Keratinocyte (primary cell): ENCODE measurements around the gene NPNT. TPM values are rescaled to one million over a fixed set of nuclear protein-coding genes. Genes with fewer than 3 reads are reported as not detected.
"Not testable (repeated sequence)": the region's sequence is repeated elsewhere in the genome, so short reads cannot be mapped to it uniquely, and the experiment has no call there.

Source experiments
- DNase-seq: peaks from one replicate; pipeline ENCODE4 v3.0.0-alpha.2; 2011; ENCODE audit warnings: low read depth, missing footprints, low spot score
- FAIRE-seq: peaks from 2 replicates; lab custom pipeline; 2011; peaks lifted over from hg19 to GRCh38; lab: Jason Lieb, UNC
- H2AFZ ChIP-seq: 2 replicates; pipeline ENCODE4 v1.6.0; 2012; ENCODE audit warnings: low read length, control low read depth, inconsistent platforms; ENCODE audit not compliant: control insufficient read depth
- H3K27ac ChIP-seq: 2 replicates; pipeline ENCODE4 v1.5.1; 2011; ENCODE audit warnings: low read length; ENCODE audit not compliant: control insufficient read depth, insufficient read depth
- H3K27me3 ChIP-seq: 3 replicates; pipeline ENCODE4 v1.6.0; 2011; ENCODE audit warnings: low read length; ENCODE audit not compliant: control insufficient read depth, insufficient read depth; ENCODE audit errors: extremely low read depth
- H3K36me3 ChIP-seq, 2 experiments: 2 replicates in 1 of 2; 3 replicates in 1 of 2; pipeline ENCODE4 v1.5.1; 2011; ENCODE audit warnings: low read length in 2 of 2, mild to moderate bottlenecking in 1 of 2; ENCODE audit not compliant: control insufficient read depth in 2 of 2, insufficient read depth in 2 of 2; ENCODE audit errors: extremely low read depth in 1 of 2
- H3K4me1 ChIP-seq: 3 replicates; pipeline ENCODE4 v1.5.1; 2011; ENCODE audit warnings: low read length; ENCODE audit not compliant: control insufficient read depth, insufficient read depth; ENCODE audit errors: extremely low read depth
- H3K4me2 ChIP-seq: 3 replicates; pipeline ENCODE4 v1.6.0; 2011; ENCODE audit warnings: low read depth, low read length; ENCODE audit not compliant: control insufficient read depth, insufficient read depth; ENCODE audit errors: extremely low read depth
- H3K4me3 ChIP-seq, 3 experiments: fragments of 200-600 bp in 1 of 3; sonication (generic) in 1 of 3; 2 replicates in 2 of 3; 3 replicates in 1 of 3; pipeline ENCODE4 v1.5.1; 2011 to 2016; ENCODE audit warnings: low read length in 3 of 3, mild to moderate bottlenecking in 3 of 3, control low read depth in 2 of 3, inconsistent platforms in 1 of 3, low read depth in 1 of 3, mixed read lengths in 1 of 3, mixed run types in 1 of 3, moderate library complexity in 1 of 3; ENCODE audit not compliant: control insufficient read depth in 2 of 3, insufficient read depth in 2 of 3; ENCODE audit errors: extremely low read depth in 1 of 3
- H3K79me2 ChIP-seq: 2 replicates; pipeline ENCODE4 v1.6.0; 2012; ENCODE audit warnings: low read length; ENCODE audit not compliant: control insufficient read depth, insufficient read depth
- H3K9ac ChIP-seq: 3 replicates; pipeline ENCODE4 v1.6.0; 2011; ENCODE audit warnings: low read length; ENCODE audit not compliant: control insufficient read depth, insufficient read depth; ENCODE audit errors: extremely low read depth
- H3K9me1 ChIP-seq: 3 replicates; pipeline ENCODE4 v1.6.0; 2011; ENCODE audit warnings: low read length; ENCODE audit not compliant: control insufficient read depth, insufficient read depth; ENCODE audit errors: extremely low read depth
- H3K9me3 ChIP-seq: 2 replicates; pipeline ENCODE4 v1.5.1; 2012; ENCODE audit warnings: low read depth, low read length; ENCODE audit not compliant: control insufficient read depth
- H4K20me1 ChIP-seq: 3 replicates; pipeline ENCODE4 v1.6.0; 2011; ENCODE audit warnings: low read length; ENCODE audit not compliant: control insufficient read depth, insufficient read depth; ENCODE audit errors: extremely low read depth
- EZH2 ChIP-seq: IDR thresholded peaks from one replicate; pipeline ENCODE4 v1.6.1; 2012; ENCODE audit warnings: inconsistent platforms, mild to moderate bottlenecking, low read length, moderate library complexity
- dilution Hi-C: fragments of 300-500 bp; cut with MboI; formaldehyde crosslinking; loops from one replicate; pipeline ENCODE4 v1.7.0; 2020; ENCODE audit warnings: low sequenced_read_pairs; ENCODE audit not compliant: extremely low pct_ligation_motif_present
- polyA plus RNA-seq, 5 experiments: library from polyadenylated mRNA; depleted of rRNA in 3 of 5; stranded (reverse) in 3 of 5; stranded (forward) in 1 of 5; unstranded in 1 of 5; fragments of >200 nt; gene quantifications; 1 replicate in 1 of 5; 2 replicates in 3 of 5; 3 replicates in 1 of 5; pipeline versions ENCODE4 v1.2.1 to v1.2.3, GENCODE V29; 2011 to 2012; ENCODE audit warnings: missing spikeins in 2 of 5, low read depth in 1 of 5, low replicate concordance in 1 of 5
- TF ChIP-seq, protein P1 (sequence below), 3 experiments: IDR thresholded peaks in 1 of 3; conservative IDR thresholded peaks in 1 of 3; optimal IDR thresholded peaks in 1 of 3; 2 replicates in 2 of 3; 3 replicates in 1 of 3; pipeline versions ENCODE3 to v1.5.1; 2011; ENCODE audit warnings: low read length in 3 of 3, mild to moderate bottlenecking in 3 of 3, moderate library complexity in 2 of 3, control low read depth in 1 of 3, inconsistent platforms in 1 of 3; ENCODE audit not compliant: insufficient read depth in 2 of 3; ENCODE audit errors: extremely low read depth in 1 of 3

The NPNT gene
- polyA plus RNA-seq, 1 donor (not counting 4 experiments of a cell fraction or from before 2014, with no cell fraction given) = 0.46 TPM

DNA sequence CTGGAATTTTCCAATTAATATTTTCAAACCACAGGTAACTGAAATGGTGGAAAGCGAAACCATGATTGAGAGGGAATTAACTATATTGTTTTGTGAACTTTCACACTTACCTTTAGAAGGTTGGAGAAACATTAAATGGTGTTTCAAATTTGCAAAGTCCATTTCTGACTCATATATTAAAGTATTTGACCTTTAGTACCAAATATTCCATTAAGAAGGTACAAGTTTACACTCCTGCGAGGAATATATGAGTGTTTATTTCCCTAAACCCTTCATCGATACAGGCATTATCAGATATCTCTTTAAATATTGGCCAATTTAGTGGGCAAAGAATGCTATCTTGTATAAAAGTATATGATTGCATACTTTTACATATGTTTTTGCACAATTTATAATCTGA lies 44.1 kb upstream of the NPNT start:
- H3K9ac ChIP-seq = no peak overlapping the region
- no peak overlapping the region for H3K4me2 ChIP-seq
- no peak overlapping the region for H3K27ac ChIP-seq
- no peaks in the 10 kb centered on the region for H3K9me3 ChIP-seq
- FAIRE-seq = no peak
- no peaks in the 10 kb centered on the region for H3K27me3 ChIP-seq
- dilution Hi-C loops = no loop called here
- H2AFZ ChIP-seq = no peak overlapping the region
- TF ChIP-seq EZH2 = no peak
- TF ChIP-seq, protein P1, sequence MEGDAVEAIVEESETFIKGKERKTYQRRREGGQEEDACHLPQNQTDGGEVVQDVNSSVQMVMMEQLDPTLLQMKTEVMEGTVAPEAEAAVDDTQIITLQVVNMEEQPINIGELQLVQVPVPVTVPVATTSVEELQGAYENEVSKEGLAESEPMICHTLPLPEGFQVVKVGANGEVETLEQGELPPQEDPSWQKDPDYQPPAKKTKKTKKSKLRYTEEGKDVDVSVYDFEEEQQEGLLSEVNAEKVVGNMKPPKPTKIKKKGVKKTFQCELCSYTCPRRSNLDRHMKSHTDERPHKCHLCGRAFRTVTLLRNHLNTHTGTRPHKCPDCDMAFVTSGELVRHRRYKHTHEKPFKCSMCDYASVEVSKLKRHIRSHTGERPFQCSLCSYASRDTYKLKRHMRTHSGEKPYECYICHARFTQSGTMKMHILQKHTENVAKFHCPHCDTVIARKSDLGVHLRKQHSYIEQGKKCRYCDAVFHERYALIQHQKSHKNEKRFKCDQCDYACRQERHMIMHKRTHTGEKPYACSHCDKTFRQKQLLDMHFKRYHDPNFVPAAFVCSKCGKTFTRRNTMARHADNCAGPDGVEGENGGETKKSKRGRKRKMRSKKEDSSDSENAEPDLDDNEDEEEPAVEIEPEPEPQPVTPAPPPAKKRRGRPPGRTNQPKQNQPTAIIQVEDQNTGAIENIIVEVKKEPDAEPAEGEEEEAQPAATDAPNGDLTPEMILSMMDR (optimal IDR thresholded peaks at IDR 0.05 in 1 of 3, IDR thresholded peaks at IDR 0.05 in 1 of 3, conservative IDR thresholded peaks at IDR 0.05 in 1 of 3; ENCODE audit: extremely low read depth in 1 of 3, insufficient read depth in 2 of 3, low read length in 3 of 3) = no peak
- no peak for DNase-seq
- no peaks in the 10 kb centered on the region for H4K20me1 ChIP-seq
- no peaks in the 10 kb centered on the region for H3K9me1 ChIP-seq
- no peaks in the 10 kb centered on the region for H3K79me2 ChIP-seq
- H3K4me3 ChIP-seq = no peak overlapping the region
- no peaks in the 10 kb centered on the region for H3K4me1 ChIP-seq
- H3K36me3 ChIP-seq = no peaks in the 10 kb centered on the region

GRCh38 chr4:105852230-105852629 lies 43.0 kb upstream of the NPNT start:
- H3K4me3 ChIP-seq, H3K9ac ChIP-seq, H3K9me3 ChIP-seq, H3K9me1 ChIP-seq, H3K27ac ChIP-seq, H3K79me2 ChIP-seq, FAIRE-seq, H3K4me2 ChIP-seq, H3K36me3 ChIP-seq, H2AFZ ChIP-seq, dilution Hi-C loops, H3K27me3 ChIP-seq, H3K4me1 ChIP-seq, DNase-seq, H4K20me1 ChIP-seq: not testable (repeated sequence)

DNA sequence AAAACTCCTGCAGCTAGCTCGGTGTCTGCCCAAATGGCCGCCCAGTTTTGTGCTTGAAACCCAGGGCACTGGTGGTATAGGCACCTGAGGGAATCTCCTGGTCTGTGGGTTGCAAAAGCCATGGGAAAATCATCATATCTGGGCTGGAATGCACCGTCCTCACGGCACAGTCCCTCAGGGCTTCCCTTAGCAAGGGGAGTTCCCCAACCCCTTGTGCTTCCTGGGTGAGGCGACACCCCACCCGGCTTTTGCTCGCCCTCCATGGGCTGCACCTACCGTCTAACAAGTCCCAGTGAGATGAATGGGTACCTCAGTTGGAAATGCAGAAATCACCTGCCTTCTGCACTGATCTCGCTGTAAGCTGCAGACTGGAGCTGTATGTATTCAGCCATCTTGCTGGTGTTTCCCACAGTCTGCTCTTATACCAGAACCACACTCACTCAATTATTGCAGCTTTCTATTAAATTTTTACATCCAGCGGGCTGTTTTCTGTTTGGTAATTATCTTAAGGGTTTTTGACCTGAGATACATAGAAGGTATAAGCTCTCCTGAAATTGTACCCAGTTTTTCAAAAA lies 36.7 kb upstream of the NPNT start:
- Histone ChIP-seq H3K4me2 (no peak overlapping the region), H3K36me3 (no peaks in the 10 kb centered on the region), H3K9me3 (peaks cover 6% of the 10 kb centered on the region), H3K9me1 (no peaks in the 10 kb centered on the region), H3K27me3 (no peaks in the 10 kb centered on the region), H2AFZ (no peak overlapping the region), H3K79me2 (no peaks in the 10 kb centered on the region), H3K27ac (no peak overlapping the region), H3K9ac (no peak overlapping the region), H4K20me1 (no peaks in the 10 kb centered on the region), H3K4me3 (no peak overlapping the region), H3K4me1 (peaks cover 3% of the 10 kb centered on the region)
- FAIRE-seq = no peak
- DNase-seq = no peak
- no peak for TF ChIP-seq EZH2
- TF ChIP-seq, protein P1 (optimal IDR thresholded peaks at IDR 0.05 in 1 of 3, IDR thresholded peaks at IDR 0.05 in 1 of 3, conservative IDR thresholded peaks at IDR 0.05 in 1 of 3; ENCODE audit: extremely low read depth in 1 of 3, insufficient read depth in 2 of 3, low read length in 3 of 3) = no peak
- dilution Hi-C loops = no loop called here
